ENCODE data around the gene TMEM141. TPM values are rescaled to one million over a fixed set of nuclear protein-coding genes. Genes with fewer than 3 reads are reported as not detected.
"Not testable (repeated sequence)": the region's sequence is repeated elsewhere in the genome, so short reads cannot be mapped to it uniquely, and the experiment has no call there.

The TMEM141 gene
- total and polyA plus RNA-seq, 12 donors = 48.1 to 107 (median 64.1) TPM

GRCh38 chr9:136782452-136782851 is 8.7 kb upstream of the TMEM141 start:
- H3K27ac ChIP-seq = no peak overlapping the region
- intact Hi-C loops (cut with DNase I) = loop anchor here in 2 of 10 donors (10.0 kb wide), 2 partner anchors 282 to 452 kb away; partner anchors contain the start of gene SLC34A3 (in 1 of the 2)
- H3K4me3 ChIP-seq = no peak overlapping the region
- DNase-seq (no peak), ATAC-seq (no peak)
- peaks cover 0 to 5% (median under 1%) of the 10 kb centered on the region in 9 donors for H3K4me1 ChIP-seq
- TF ChIP-seq CTCF (IDR thresholded peaks at IDR 0.05) = no peak
- no peaks in the 10 kb centered on the region for H3K27me3 ChIP-seq
- no peaks in the 10 kb centered on the region for H3K9me3 ChIP-seq
- WGBS, 2 donors = 96 to 99% methylated on average over 3 of the region's 3 CpGs
- H3K36me3 ChIP-seq = no peaks in the 10 kb centered on the region

- ATAC-seq (no peak), DNase-seq (no peak)
- Histone ChIP-seq H3K4me1 (peaks cover 0 to 15% (median 3%) of the 10 kb centered on the region in 9 donors), H3K27ac (no peak overlapping the region), H3K4me3 (no peak overlapping the region), H3K36me3 (no peaks in the 10 kb centered on the region), H3K9me3 (no peaks in the 10 kb centered on the region), H3K27me3 (no peaks in the 10 kb centered on the region)
- WGBS, 2 donors = 58 to 59% methylated on average over 9 of the region's 9 CpGs
- intact Hi-C loops (cut with DNase I) = loop anchor here in 3 of 10 donors (2.0 to 10.0 kb wide), 3 partner anchors 250 to 450 kb away; partner anchors contain the start of gene SLC34A3 (in 1 of the 3)
- TF ChIP-seq CTCF (IDR thresholded peaks at IDR 0.05) = peak in 8 of 9 donors; percentile 11 to 61 (median 50)
Measured at GRCh38 chr9:136784249-136784996, 6.7 kb upstream of the TMEM141 start.

- intact Hi-C loops (cut with DNase I) = loop anchor here in 7 of 10 donors (2.0 to 10.0 kb wide), 6 partner anchors 162 to 450 kb away; partner anchors contain the start of genes C8G (in 1 of the 7), FUT7 (in 1 of the 7) and SLC34A3 (in 1 of the 7)
- no peak overlapping the region for H3K27ac ChIP-seq
- ATAC-seq = peak in 1 of 8 donors; percentile 27
- no peaks in the 10 kb centered on the region for H3K36me3 ChIP-seq
- H3K9me3 ChIP-seq = no peaks in the 10 kb centered on the region
- TF ChIP-seq CTCF (IDR thresholded peaks at IDR 0.05) = no peak
- H3K27me3 ChIP-seq = no peaks in the 10 kb centered on the region
- no peak overlapping the region for H3K4me3 ChIP-seq
- DNase-seq = no peak
- WGBS, 2 donors = 83 to 84% methylated on average over 6 of the region's 6 CpGs
- H3K4me1 ChIP-seq = peaks cover 0 to 20% (median 4%) of the 10 kb centered on the region in 9 donors
Measured at GRCh38 chr9:136784997-136785361, 6.2 kb upstream of the TMEM141 start.

GRCh38 chr9:136785565-136786355 is 5.4 kb upstream of the TMEM141 start:
- not testable (repeated sequence) for ATAC-seq, H3K36me3 ChIP-seq, H3K27me3 ChIP-seq, H3K4me3 ChIP-seq, H3K9me3 ChIP-seq, DNase-seq, H3K27ac ChIP-seq
- peaks cover 5 to 27% (median 10%) of the 10 kb centered on the region in 9 donors for H3K4me1 ChIP-seq
- WGBS, 2 donors = 87 to 88% methylated on average over 23 of the region's 23 CpGs
- intact Hi-C loops (cut with DNase I) = loop anchor here in 7 of 10 donors (2.0 to 10.0 kb wide), 7 partner anchors 162 to 449 kb away; partner anchors contain the start of genes C8G (in 1 of the 7), FUT7 (in 1 of the 7) and SLC34A3 (in 1 of the 7)
